Glomerular visceral epithelial cell (primary cell): ENCODE measurements around the gene TMEM139.
"Not testable (repeated sequence)": the region's sequence is repeated elsewhere in the genome, so short reads cannot be mapped to it uniquely, and the experiment has no call there.

Experiments used
- DNase-seq: peaks from one replicate; pipeline ENCODE4 v3.0.0-alpha.2; 2016; ENCODE audit errors: extremely low spot score

TMEM139 gene

DNA sequence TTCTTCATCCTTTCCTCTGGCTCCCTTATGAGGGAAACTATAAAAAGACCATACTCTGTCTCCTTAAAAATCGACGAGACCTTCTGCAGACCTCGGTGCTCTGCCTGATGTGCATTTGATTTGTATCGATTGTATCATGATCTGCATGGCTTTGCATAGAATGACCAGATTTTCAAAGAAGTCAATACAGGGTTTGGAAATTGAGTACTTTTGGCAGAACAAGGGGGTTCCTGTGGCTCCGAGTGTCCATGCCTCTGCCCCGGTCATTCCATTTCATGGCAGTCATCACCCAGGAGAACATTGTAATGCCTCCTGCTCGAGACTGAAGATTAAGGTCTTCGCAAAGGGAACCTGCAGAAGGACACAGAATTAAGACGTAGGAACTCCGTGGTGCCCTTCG, 4.1 kb downstream of the TMEM139 start:
- no peak for DNase-seq

DNA sequence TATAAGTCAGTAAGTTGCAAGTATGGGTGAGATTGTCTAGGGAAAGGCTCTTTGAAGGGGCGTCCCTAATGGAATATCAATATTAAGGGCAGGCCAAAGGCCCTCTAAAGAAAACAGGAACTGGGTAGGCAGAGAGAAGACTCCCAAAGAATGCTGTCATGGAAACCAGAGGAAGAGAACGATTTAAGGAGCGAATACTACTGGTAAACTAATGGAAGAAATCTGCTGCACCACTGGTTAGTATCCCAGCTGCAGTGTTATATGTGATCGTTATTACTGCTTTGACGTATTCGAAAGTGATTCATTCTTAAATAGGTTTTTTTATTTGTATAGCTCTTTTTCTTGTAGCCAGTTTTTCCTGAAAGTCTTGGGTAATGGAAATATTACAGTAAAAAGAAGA, 4.7 kb downstream of the TMEM139 start:
- no peak for DNase-seq

DNA sequence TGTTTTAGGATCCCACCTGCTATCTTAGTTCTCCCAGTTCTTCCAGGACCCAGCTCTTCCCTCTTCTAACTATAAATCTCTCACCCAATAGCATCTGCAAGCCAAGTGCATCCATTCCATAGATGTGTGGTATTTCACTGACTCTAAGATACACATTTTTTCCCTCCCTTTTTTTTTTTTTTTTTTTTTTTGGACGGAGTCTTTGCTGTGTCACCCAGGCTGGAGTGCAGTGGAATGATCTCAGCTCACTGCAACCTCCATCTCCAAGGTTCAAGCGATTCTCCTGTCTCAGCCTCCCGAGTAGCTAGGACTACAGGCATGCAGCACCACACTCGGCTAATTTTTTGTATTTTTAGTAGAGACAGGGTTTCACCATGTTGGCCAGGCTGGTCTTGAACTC, 5.1 kb downstream of the TMEM139 start:
- DNase-seq = not testable (repeated sequence)

DNA sequence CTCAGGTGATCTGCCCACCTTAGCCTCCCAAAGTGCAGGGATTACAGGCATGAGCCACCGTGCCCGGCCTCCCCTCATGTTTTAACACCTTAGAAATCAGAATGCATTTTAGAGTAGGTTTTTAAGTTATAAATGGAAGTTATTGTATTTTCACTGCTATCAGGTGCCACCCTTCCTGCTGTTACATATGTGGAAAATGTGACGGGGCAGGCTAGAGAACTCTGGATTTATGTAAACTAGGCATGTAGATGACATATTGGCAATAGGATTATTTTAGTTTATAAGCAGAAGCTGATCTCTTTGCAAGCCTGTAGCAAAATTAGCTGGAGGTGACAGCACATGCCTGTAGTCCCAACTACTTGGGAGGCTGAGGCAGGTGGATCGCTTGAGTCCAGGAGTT, 5.5 kb downstream of the TMEM139 start:
- DNase-seq = no peak

DNA sequence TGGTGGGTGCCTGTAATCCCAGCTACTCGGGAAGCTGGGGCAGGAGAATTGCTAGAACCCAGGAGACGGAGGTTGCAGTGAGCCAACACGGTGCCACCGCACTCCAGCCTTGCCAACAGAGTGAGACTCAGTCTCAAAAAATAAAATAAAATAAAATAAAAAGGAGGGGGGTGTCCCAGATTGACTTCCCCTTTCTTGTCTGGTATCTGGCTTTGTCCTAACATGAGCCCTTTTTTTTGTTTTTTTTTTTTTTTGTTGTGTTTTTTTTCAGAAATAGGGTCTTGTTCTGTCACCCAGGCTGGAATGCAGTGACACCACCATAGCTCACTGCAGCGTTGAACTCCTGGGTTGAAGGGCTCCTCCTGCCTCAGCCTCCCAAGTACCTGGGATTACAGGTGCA, 8.1 kb downstream of the TMEM139 start:
- DNase-seq = no peak

DNA sequence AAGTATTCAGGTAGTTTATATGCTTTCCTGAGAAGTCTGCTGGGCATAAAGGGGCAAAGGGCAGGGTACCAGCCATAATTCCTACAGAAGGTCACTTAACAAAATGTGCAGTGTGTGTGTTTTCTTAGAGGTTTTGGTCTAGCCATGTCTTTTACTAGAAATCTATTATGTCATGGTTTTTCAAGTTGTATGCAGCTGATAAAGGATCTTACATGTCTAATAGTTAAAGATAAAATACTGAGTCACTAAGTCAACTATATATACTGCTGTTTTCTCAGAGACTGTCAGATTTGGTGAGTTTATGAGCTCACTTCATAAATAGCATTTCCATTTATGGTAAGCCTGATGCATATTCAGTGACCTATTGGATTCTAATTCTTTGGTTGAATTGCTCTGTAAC, 11.1 kb downstream of the TMEM139 start:
- no peak for DNase-seq

DNA sequence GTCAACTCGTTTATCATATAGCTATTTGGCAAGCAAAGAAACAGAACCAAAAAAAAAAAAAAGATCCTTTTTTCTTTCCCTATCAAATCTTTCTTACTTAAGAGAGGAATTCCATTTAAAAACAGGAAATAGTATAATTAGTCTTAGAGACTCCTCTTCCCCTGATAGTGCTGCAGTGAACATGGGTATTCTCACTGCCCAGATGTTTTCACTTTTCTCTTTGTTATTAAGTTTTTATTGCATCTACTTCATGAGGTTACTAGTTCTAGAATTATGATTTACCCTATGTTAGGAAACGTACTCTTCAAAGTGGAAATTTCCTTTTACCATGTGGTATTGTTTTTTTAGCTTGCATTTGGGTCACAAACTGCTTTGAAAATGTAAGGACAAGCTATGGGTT, 11.9 kb downstream of the TMEM139 start:
- DNase-seq = no peak

DNA sequence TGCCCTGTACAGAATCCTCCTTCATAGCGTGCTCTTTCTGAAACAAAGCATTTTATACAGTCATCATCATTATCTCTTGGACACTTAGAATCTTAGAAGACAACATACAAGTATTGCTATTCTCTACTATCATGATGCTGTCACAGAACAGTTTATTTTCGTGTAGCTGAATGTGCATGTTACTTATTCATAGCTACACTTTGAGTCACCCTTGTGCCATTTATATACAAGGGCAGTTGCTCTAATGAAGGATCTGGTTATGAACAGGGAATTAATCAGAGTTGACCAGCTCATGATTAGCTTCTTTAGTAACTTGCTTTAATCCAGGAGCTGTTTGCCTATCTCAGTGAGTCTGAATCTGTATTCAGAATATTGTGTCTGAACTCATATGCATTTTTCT, 14.6 kb downstream of the TMEM139 start:
- no peak for DNase-seq

DNA sequence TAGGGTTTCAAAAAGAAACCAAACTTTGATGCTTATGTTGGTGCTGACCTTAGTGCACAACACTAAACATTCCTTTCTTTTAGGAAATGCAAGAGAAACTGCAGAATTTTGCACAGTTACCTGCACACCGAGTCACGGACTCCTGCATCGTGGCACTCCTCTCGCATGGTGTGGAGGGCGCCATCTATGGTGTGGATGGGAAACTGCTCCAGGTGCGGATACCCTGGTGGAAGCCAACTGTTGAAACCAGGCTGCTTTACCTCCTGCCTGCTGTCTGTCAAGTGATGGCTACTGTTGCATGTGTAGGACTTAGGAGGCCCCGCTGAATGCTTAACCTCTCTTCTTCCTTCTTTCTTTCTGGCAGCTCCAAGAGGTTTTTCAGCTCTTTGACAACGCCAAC, 15.1 kb downstream of the TMEM139 start:
- DNase-seq = peak; percentile 12

DNA sequence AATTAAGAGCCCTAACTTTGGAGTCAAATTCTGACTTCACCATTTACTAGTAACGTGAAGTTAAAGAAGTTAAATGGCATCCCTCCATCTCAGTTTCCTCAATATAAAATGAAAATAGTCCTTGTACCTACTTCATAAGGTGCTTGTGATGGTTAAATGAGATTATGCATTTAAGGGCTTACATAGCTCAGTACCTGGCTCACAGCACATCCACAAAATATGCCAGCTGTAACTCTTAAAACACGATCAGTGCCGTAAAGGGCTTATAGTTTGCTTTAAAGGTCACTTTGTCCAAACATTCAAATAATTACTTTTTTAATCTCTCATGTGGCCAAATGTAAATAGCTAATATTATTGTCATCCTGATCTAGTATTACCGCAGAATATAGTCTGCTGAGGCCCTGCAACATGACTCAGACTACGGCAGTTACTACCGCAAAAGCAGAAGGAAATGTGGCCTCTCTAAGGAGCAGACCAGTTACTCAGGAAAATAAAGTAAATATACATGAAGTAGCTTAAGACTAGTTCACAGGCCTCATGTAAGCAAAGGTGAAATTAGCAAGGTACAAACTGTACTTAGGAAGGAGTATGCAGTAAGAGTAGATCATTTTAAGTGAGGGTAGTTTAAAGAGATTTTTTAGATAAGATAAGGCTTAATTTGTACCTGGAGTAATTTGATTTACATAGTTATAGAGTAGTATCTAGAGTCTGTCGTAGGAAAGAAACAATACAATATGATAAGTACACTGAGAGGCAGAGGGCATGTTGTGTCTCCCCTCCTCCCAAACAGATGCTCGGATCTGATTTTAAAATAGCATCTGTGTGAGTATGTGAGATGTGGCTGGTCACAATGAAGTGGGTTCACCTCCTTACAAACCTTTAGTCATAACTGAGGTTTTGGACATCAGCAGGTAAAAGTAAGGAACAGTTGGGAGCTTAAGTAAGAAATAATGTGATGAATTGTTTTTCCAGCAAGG, 16.5 kb downstream of the TMEM139 start:
- DNase-seq = no peak

DNA sequence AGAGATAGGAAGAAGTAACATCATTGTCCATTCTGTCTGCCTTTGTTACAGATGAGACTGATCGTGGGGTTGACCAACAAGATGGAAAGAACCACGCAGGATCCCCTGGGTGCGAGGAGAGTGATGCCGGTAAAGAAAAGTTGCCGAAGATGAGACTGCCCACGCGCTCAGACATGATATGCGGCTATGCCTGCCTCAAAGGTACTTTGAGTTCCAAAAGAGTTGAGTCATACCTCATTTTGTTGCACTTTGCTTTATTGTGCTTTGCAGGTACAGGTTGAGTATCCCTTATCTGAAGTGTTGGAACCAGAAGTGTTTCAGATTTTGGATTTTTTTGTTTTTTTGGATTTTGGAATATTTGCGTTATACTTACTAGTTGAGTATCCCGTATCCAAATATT, 19.0 kb downstream of the TMEM139 start:
- DNase-seq = no peak

DNA sequence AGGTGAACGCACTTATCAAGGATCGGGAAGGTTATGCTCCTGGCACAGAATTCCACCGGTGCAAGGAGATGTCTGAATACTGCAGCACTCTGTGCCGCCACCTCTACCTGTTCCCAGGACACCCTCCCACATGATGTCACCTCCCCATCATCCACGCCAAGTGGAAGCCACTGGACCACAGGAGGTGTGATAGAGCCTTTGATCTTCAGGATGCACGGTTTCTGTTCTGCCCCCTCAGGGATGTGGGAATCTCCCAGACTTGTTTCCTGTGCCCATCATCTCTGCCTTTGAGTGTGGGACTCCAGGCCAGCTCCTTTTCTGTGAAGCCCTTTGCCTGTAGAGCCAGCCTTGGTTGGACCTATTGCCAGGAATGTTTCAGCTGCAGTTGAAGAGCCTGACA, 20.2 kb downstream of the TMEM139 start:
- no peak for DNase-seq

DNA sequence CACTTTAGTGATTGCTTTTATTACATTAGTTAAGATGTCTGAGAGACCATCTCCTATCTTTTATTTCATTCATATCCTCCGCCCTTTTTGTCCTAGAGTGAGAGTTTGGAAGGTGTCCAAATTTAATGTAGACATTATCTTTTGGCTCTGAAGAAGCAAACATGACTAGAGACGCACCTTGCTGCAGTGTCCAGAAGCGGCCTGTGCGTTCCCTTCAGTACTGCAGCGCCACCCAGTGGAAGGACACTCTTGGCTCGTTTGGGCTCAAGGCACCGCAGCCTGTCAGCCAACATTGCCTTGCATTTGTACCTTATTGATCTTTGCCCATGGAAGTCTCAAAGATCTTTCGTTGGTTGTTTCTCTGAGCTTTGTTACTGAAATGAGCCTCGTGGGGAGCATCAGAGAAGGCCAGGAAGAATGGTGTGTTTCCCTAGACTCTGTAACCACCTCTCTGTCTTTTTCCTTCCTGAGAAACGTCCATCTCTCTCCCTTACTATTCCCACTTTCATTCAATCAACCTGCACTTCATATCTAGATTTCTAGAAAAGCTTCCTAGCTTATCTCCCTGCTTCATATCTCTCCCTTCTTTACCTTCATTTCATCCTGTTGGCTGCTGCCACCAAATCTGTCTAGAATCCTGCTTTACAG, 20.8 kb downstream of the TMEM139 start:
- DNase-seq = peak; percentile 27

DNA sequence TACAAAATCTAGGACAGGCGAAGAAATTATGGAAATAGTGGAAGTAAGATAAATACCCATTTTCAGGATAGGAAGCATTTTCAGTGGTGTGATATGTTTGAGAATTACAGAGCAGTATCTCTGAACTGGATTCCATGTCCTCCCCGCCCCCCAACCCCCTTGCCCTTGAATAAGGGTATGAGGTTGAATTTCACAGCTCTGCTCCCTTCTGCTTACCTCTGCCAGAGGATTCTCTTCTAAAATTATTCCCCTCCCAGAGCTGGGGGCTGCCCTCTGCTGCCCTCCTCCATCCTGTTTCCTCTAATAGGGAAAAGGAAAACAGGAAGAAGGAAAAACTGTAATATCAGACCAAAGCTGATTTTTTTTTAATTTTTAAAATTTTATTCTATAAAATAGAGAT, 23.9 kb downstream of the TMEM139 start:
- no peak for DNase-seq

DNA sequence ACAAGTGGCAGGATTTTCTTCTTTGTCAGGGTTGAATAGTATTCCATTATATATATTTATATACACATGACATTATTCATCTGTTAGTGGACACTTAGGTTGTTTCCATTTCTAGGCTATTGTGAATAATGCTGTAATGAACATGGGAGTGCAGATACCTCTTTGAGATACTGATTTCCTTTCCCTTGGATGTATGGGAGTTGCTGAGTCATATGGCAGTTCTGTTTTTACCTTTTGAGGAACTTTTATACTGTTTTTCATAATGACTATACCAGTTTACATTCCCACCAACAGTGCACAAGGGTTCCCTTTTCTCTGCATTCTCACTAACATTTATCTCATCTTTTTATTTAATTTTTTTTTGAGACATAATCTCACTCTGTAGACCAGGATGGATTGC, 29.4 kb downstream of the TMEM139 start:
- no peak for DNase-seq

DNA sequence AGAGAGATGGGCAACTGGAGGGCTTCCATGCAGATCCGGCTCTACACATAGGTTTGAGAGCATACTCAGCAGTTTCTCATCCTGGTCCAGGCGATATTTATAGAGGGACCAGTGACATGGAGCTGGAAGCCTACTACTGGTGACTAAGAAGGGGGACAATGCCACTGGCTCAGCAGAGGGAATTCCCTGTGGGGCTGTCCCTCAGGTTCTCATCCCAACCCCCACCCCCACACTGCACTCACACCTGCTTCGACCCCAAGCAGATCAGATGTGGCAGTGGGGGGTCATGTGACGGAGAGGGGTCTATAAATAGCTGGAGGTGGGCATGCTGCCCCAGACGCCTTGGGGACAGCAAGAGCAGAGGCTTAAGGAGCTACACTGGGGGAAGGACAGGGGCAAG, 31.0 kb downstream of the TMEM139 start, which contains the start of gene CLCN1:
Gene CLCN1 (plus strand): TSS at position 336 of the 400 bp plus-strand sequence. CDS start 102 bp downstream, outside the sequence.
- DNase-seq = no peak

DNA sequence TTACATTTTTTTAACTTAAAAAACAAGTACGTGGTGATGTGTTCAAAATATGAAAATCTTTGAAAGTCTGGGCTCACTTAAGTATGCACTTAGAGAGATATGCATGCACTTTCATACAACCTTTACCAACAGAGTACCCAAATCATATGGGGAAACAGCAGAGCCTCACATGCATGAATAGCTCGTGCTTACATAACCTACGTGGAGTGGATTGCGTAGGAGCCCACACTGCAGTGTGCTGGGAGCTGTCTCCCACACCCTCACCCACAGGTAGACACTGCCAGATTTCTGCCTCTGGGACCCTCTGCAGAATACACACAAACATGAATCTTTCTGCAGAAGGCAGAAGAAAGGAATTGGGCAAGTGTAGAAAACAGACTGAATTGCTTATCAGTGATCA, 31.7 kb downstream of the TMEM139 start:
- DNase-seq = no peak

DNA sequence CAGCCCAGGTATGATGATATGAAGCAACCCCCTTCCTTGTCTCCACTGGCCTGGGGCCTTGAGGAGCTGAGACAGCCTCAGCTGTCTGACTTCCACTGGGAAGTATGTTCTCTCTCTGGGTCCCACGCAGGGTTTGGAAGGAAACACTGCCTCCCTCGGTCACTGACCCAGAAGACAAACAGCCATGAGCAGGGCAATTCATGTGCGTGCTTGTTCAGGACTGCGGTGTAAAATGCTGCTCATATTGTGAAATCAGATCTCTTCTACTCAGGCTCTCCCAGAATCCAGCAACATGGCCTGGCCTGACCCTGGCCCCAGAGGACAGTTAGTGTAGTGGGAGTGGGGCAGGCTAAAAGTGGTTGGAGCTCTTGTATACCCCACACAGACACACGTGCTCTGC, 33.9 kb downstream of the TMEM139 start:
- DNase-seq = no peak

DNA sequence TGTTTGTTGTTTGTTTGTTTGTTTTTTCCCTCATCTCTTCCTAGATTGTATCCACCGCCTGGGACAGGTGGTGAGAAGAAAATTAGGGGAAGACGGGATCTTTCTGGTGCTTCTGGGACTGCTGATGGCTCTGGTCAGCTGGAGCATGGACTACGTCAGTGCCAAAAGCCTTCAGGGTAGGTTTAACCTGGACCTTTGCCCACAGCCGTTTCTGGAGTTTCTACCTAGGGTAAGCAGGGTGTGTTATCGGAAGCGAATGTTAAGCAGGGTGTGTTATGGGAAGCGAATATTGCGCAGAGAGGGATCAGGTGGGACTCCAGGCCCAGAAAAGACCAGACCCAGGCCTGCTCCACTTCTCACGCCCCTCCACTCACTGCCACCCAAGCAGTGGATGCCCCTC, 35.9 kb downstream of the TMEM139 start:
- DNase-seq = no peak

DNA sequence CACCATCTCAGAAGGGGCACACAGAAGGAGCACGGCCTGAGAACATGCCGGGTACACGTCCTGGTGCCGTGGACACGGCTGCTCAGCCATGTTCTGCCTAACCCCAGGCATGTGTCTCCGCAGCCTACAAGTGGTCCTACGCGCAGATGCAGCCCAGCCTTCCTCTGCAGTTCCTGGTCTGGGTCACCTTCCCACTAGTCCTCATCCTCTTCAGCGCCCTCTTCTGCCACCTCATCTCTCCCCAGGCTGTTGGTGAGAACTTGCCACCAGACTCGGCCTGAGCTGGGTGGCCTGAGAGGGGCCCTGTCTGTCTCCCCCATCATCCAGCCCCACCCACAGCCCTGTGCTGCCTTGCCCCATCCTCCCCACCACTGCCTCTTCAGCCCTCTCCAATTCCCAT, 36.5 kb downstream of the TMEM139 start:
- no peak for DNase-seq

DNA sequence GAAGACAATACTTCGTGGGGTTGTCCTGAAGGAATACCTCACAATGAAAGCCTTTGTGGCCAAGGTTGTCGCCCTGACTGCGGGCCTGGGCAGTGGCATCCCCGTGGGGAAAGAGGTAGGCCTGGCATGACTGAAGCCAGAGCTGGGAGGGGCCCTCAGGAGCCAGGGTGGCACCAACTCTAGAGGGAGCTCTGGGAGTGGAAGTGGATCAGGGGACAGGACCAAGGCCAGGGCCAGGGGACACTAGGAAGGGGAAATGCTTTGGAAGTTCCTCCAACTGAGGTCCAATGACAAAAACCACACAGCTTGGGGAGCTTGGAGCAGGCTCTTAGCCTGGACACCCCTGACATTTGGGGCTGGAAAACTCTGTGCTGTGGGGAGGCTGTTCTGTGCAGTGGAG, 37.0 kb downstream of the TMEM139 start:
- no peak for DNase-seq

DNA sequence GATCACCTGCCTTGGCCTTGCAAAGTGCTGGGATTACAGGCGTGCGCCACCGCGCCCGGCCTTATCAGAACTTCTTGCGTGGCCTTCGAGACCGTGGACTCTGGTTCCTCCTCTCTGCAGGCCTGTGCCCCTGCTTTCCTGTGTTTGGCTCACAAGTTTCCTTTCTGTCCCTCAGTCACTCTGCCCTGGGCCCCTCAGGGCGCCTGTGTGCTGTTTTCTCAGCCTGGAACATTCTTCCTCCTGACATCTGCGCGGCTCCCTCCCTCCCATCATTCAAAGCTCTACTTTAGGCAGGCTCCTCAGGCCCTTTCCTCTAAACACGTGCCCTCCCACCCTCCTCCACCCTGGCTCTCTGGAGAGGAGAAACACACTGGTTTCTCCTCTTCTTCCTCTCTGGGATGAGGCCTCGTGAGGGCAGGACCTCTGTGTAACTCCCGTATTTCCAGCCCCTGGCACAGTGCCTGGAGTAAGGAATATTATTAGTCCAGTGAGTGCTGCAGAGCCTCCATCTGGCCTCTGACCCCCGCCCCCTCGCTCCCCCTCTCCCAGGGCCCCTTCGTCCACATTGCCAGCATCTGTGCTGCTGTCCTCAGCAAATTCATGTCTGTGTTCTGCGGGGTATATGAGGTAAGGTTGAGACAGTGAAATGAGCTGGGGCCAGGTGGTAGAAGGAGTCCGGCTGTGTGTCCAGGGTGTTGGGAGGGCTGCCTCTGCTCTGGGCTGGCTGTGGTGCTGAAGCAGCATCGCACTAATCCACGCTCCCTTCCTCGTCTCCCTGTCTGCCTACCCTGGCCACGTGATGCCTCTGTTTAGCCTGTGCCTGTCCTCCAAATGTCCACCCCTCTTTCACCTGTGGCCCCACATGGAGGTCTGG, 38.2 kb downstream of the TMEM139 start:
- no peak for DNase-seq
